Lower leg skin (tissue), 4 donors: ENCODE measurements around the gene PLD1. TPM values are rescaled to one million over a fixed set of nuclear protein-coding genes. Genes with fewer than 3 reads are reported as not detected.

Experiments
- DNase-seq, 2 donors: peaks; one replicate each; pipeline ENCODE4 v3.0.0-alpha.2; 2019; ENCODE audit warnings: low spot score in 2 of 2
- H3K4me3 ChIP-seq: fragments of 200-600 bp; sonication (generic); 2 replicates; pipeline ENCODE4 v1.5.1; 2017; ENCODE audit warnings: mild to moderate bottlenecking, low read depth; ENCODE audit not compliant: poor library complexity, severe bottlenecking
- CTCF ChIP-seq, 3 donors: fragments of 450-650 bp; IDR thresholded peaks; one replicate each; pipeline ENCODE4 v1.5.1; 2016; ENCODE audit warnings: antibody characterized with exemption in 3 of 3, mild to moderate bottlenecking in 3 of 3, moderate library complexity in 2 of 3
- POLR2A ChIP-seq, 2 donors: fragments of 450-650 bp; IDR thresholded peaks; one replicate each; pipeline ENCODE4 v1.6.1; 2016 to 2017; ENCODE audit warnings: antibody characterized with exemption in 2 of 2, mild to moderate bottlenecking in 1 of 2, moderate library complexity in 1 of 2
- WGBS, 2 donors: methylation state at CpG; one replicate each; pipeline ENCODE4 v1.1.5; 2018; 5-methylcytosine and 5-hydroxymethylcytosine counted together
- intact Hi-C: fragments of 100-400 bp; cut with DNase I; formaldehyde crosslinking; loops from one replicate; pipeline ENCODE4 v1.15.0; 2023; ENCODE audit warnings: low total_unique reads
- total RNA-seq, 4 donors: library from RNA; depleted of rRNA; stranded (reverse); fragments of >200 nt; gene quantifications; one replicate each; pipeline ENCODE4 v1.1.0, GENCODE V29; 2016

The PLD1 gene
- total RNA-seq, 4 donors from 2014 or later, result 26.4 to 55.8 (median 48.7) TPM

- WGBS, 2 donors, result 96 to 97% methylated on average over 6 of the region's 6 CpGs
- TF ChIP-seq CTCF (IDR thresholded peaks at IDR 0.05), result no peak
- no peak for TF ChIP-seq POLR2A (IDR thresholded peaks at IDR 0.05)
- DNase-seq, result no peak
- intact Hi-C loops, result no loop called here
- no peak overlapping the region for H3K4me3 ChIP-seq
Measured at GRCh38 chr3:171685116-171685895, 125.0 kb downstream of the PLD1 start.

- no peak for DNase-seq
- WGBS, 2 donors, result 91 to 98% methylated on average over 2 of the region's 2 CpGs
- no peak overlapping the region for H3K4me3 ChIP-seq
- TF ChIP-seq POLR2A (IDR thresholded peaks at IDR 0.05) (no peak), CTCF (IDR thresholded peaks at IDR 0.05) (no peak)
- intact Hi-C loops, result no loop called here
Measured at GRCh38 chr3:171684221-171684620, 126.1 kb downstream of the PLD1 start.

GRCh38 chr3:171682743-171683142 lies 127.5 kb downstream of the PLD1 start:
- H3K4me3 ChIP-seq, result no peak overlapping the region
- intact Hi-C loops, result no loop called here
- no peak for DNase-seq
- no peak for TF ChIP-seq CTCF (IDR thresholded peaks at IDR 0.05)
- no peak for TF ChIP-seq POLR2A (IDR thresholded peaks at IDR 0.05)
- WGBS, 2 donors, result 92 to 97% methylated on average over 3 of the region's 3 CpGs

GRCh38 chr3:171680726-171681411 lies 129.4 kb downstream of the PLD1 start:
- H3K4me3 ChIP-seq, result no peak overlapping the region
- 77 to 83% methylated on average over 6 of the region's 6 CpGs for WGBS, 2 donors
- DNase-seq, result no peak
- intact Hi-C loops, result no loop called here
- TF ChIP-seq POLR2A (IDR thresholded peaks at IDR 0.05) (no peak), CTCF (IDR thresholded peaks at IDR 0.05) (no peak)

- no peak overlapping the region for H3K4me3 ChIP-seq
- intact Hi-C loops, result no loop called here
- 94 to 99% methylated on average over 3 of the region's 3 CpGs for WGBS, 2 donors
- TF ChIP-seq CTCF (IDR thresholded peaks at IDR 0.05) (no peak), POLR2A (IDR thresholded peaks at IDR 0.05) (no peak)
- DNase-seq, result no peak
Measured at GRCh38 chr3:171678971-171679492, 131.3 kb downstream of the PLD1 start.
